A549 (cell line): Measurements from ENCODE around the gene YWHAG. TPM values are rescaled to one million over a fixed set of nuclear protein-coding genes. Genes with fewer than 3 reads are reported as not detected.

Experiments used
- ATAC-seq, 2 experiments: fragments of 200-7000 bp in 1 of 2; fragments of >200 bp in 1 of 2; cut with Nextera tagmentation in 1 of 2; cut with Tn5 transposase in 1 of 2; 3 replicates each; pipeline versions ENCODE4 v1.8.0 to v1.9.1; 2018 to 2020; ENCODE audit warnings: mild to moderate bottlenecking in 1 of 2, moderate library complexity in 1 of 2
- CTCF ChIA-PET: fragments of 300-600 bp; sonication (Branson Sonifier 250); formaldehyde crosslinking; extraction: SDS; loops from one replicate; lab custom pipeline; 2021; ENCODE audit warnings: antibody characterized with exemption, inconsistent platforms; lab: Yijun Ruan, JAX
- POLR2A ChIA-PET: fragments of 350-600 bp; formaldehyde crosslinking; extraction: SDS; loops from one replicate; lab custom pipeline; 2021; ENCODE audit warnings: antibody characterized with exemption, inconsistent platforms; lab: Yijun Ruan, JAX
- DNase-seq, 2 experiments: peaks; one replicate each; pipeline versions ENCODE4 v3.0.0 to v3.0.0-alpha.2; 2011 to 2016; ENCODE audit warnings: low read depth in 1 of 2, low spot score in 1 of 2
- FAIRE-seq: peaks from 2 replicates; lab custom pipeline; 2011; peaks lifted over from hg19 to GRCh38; lab: Jason Lieb, UNC
- H3K27ac ChIP-seq, 2 experiments: fragments of >200 bp; sonication (Bioruptor Twin); formaldehyde crosslinking; 3 replicates each; pipeline ENCODE4 v1.5.1; 2016 to 2017
- H3K4me1 ChIP-seq: fragments of >200 bp; sonication (Bioruptor Twin); formaldehyde crosslinking; 3 replicates; pipeline ENCODE4 v1.6.1; 2016
- H3K4me2 ChIP-seq: fragments of >200 bp; sonication (Bioruptor Twin); formaldehyde crosslinking; 3 replicates; pipeline ENCODE4 v1.6.1; 2016
- H3K4me3 ChIP-seq: fragments of >200 bp; sonication (Bioruptor Twin); formaldehyde crosslinking; 3 replicates; pipeline ENCODE4 v1.5.1; 2016
- H3K9me3 ChIP-seq: fragments of >200 bp; sonication (Bioruptor Twin); formaldehyde crosslinking; 3 replicates; pipeline ENCODE4 v1.6.1; 2016
- BCL3 ChIP-seq: fragments of >200 bp; sonication (Bioruptor Twin); formaldehyde crosslinking; IDR thresholded peaks from 3 replicates; pipeline ENCODE4 v1.6.1; 2016
- CBX8 ChIP-seq: fragments of 200-600 bp; sonication (generic); IDR thresholded peaks from 2 replicates; pipeline ENCODE4 v1.6.1; 2016
- CEBPB ChIP-seq, 2 experiments: fragments of >200 bp in 1 of 2; sonication (Bioruptor Twin) in 1 of 2; formaldehyde crosslinking in 1 of 2; IDR thresholded peaks; 2 replicates each; pipeline ENCODE4 v1.6.1; 2012 to 2016
- CTCF ChIP-seq: fragments of >200 bp; sonication (Bioruptor Twin); formaldehyde crosslinking; IDR thresholded peaks from 3 replicates; pipeline ENCODE4 v1.5.1; 2016
- E2F6 ChIP-seq: IDR thresholded peaks from 2 replicates; pipeline ENCODE4 v1.6.1; 2012; ENCODE audit warnings: low read depth, borderline replicate concordance
- EHMT2 ChIP-seq: fragments of 200-600 bp; sonication (generic); IDR thresholded peaks from 2 replicates; pipeline ENCODE4 v1.6.1; 2016; ENCODE audit warnings: antibody characterized with exemption, low read depth, mild to moderate bottlenecking, moderate library complexity
- ELK1 ChIP-seq: fragments of 150-350 bp; IDR thresholded peaks from 2 replicates; pipeline ENCODE4 v1.6.1; 2014; ENCODE audit warnings: low read depth, mild to moderate bottlenecking, low read length
- EP300 ChIP-seq, 2 experiments: fragments of >200 bp; sonication (Bioruptor Twin); formaldehyde crosslinking; IDR thresholded peaks; 2 replicates in 1 of 2; 3 replicates in 1 of 2; pipeline ENCODE4 v1.6.1; 2016 to 2017
- FOSB ChIP-seq: fragments of 250-450 bp; sonication (Bioruptor Pico); IDR thresholded peaks from 2 replicates; pipeline ENCODE4 v1.5.0; 2020; ENCODE audit warnings: mild to moderate bottlenecking, moderate library complexity
- HDAC2 ChIP-seq: fragments of 200-600 bp; sonication (generic); IDR thresholded peaks from 2 replicates; pipeline ENCODE4 v1.6.1; 2016
- HOXB5 ChIP-seq: fragments of 250-450 bp; sonication (Bioruptor Pico); IDR thresholded peaks from 2 replicates; pipeline ENCODE4 v1.5.0; 2020; ENCODE audit warnings: mild to moderate bottlenecking, moderate library complexity
- JUN ChIP-seq, 2 experiments: fragments of >200 bp; sonication (Bioruptor Twin); formaldehyde crosslinking; IDR thresholded peaks; 2 replicates in 1 of 2; 3 replicates in 1 of 2; pipeline ENCODE4 v1.6.1; 2016 to 2017
- KDM1A ChIP-seq: fragments of 200-600 bp; sonication (generic); IDR thresholded peaks from 2 replicates; pipeline ENCODE4 v1.6.1; 2016; ENCODE audit warnings: low read depth, mild to moderate bottlenecking
- MAFK ChIP-seq: fragments of 450-650 bp; IDR thresholded peaks from 2 replicates; pipeline ENCODE4 v1.6.1; 2014; ENCODE audit not compliant: partially characterized antibody
- MAZ ChIP-seq: fragments of 150-350 bp; IDR thresholded peaks from 2 replicates; pipeline ENCODE4 v1.6.1; 2014; ENCODE audit warnings: antibody characterized with exemption, low read depth, low read length, borderline replicate concordance
- POLR2A ChIP-seq: IDR thresholded peaks from 2 replicates; pipeline ENCODE4 v1.6.1; 2012; ENCODE audit warnings: mild to moderate bottlenecking, low read length
- RAD21 ChIP-seq, 2 experiments: fragments of >200 bp in 1 of 2; sonication (Bioruptor Twin) in 1 of 2; formaldehyde crosslinking in 1 of 2; IDR thresholded peaks in 1 of 2; conservative IDR thresholded peaks in 1 of 2; 2 replicates in 1 of 2; 3 replicates in 1 of 2; pipeline ENCODE4 v1.6.1; 2012 to 2018; ENCODE audit warnings: inconsistent platforms in 1 of 2
- RCOR1 ChIP-seq: fragments of 150-350 bp; IDR thresholded peaks from 2 replicates; pipeline ENCODE4 v1.6.1; 2014; ENCODE audit warnings: antibody characterized with exemption, low read length, low read depth
- ZFP36 ChIP-seq: fragments of 450-650 bp; IDR thresholded peaks from 2 replicates; pipeline ENCODE4 v1.6.1; 2014; ENCODE audit warnings: borderline replicate concordance; ENCODE audit not compliant: partially characterized antibody
- ZNF302 ChIP-seq: fragments of 250-450 bp; sonication (Bioruptor Pico); IDR thresholded peaks from 2 replicates; pipeline ENCODE4 v1.9.0; 2021; ENCODE audit warnings: inconsistent platforms, mild to moderate bottlenecking, moderate library complexity
- WGBS: methylation state at CpG from one replicate; pipeline ENCODE4 v1.1.6; 2017; ENCODE audit errors: missing lambda C conversion rate; 5-methylcytosine and 5-hydroxymethylcytosine counted together
- polyA plus RNA-seq, 4 experiments: library from polyadenylated mRNA; depleted of rRNA in 3 of 4; stranded (reverse); fragments of >200 nt; fragmentation: RNase III in 1 of 4; extraction: RNeasy Plus Mini Kit Qiagen cat#74134 plus additional on column Dnase treatment in 1 of 4; gene quantifications; 2 replicates in 3 of 4; 3 replicates in 1 of 4; pipeline ENCODE4 v1.2.3, GENCODE V29; 2011 to 2017
- TF ChIP-seq, protein P1 (sequence below): fragments of 250-450 bp; sonication (Bioruptor Pico); IDR thresholded peaks from 2 replicates; pipeline ENCODE4 v1.5.0; 2020; ENCODE audit warnings: low read depth, mild to moderate bottlenecking, moderate library complexity

Gene YWHAG
- polyA plus RNA-seq, 2 of the 4 experiments (the other 2 are of a cell fraction), result 141 to 302 TPM

DNA sequence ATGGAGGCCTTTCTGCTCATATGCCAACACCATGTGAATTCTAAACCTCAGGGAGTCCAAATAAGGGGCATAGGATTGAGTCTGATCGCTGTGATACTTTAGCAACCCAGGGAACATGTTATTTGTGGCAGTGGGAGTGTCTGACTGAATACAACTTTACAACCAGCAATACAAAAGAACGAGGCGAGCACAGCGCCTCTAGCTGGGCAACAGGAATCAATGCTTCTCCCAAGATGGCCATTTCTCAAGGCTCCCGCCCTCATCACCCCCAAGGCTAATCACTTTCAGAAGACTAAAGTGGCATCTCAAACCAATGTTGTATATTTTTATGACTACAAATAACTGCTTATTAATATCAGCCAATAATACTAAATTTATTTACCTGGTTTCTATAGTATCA lies 28.1 kb downstream of the YWHAG start (continued):
- no peak for TF ChIP-seq E2F6

DNA sequence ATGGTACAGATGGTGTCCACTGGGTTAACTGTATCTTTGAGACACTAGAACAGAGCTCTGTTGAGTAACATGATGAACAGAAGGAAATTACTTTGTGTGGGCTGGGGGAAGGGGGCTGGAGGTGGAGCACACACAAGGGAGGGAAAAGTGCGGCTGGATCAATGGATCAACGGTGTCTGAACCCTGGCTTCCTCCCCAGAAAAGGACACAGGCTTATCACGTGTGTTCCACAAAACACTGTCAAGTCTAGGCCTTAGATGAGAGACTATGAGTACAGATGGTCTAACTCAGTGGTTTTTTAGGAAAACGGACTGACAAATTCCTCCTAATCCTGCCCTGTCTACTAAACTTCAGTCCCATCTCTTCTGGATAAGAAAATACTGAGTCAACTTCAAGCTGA lies 28.5 kb downstream of the YWHAG start:
- POLR2A ChIA-PET, result no interaction called here
- 88% methylated on average over 4 of the region's 4 CpGs for WGBS

GRCh38 chr7:76329479-76329878 lies 29.3 kb downstream of the YWHAG start:
- POLR2A ChIA-PET, result no interaction called here
- Histone ChIP-seq H3K27ac (no peak overlapping the region), H3K9me3 (no peaks in the 10 kb centered on the region)
- no peak for ATAC-seq
- no peak for TF ChIP-seq CTCF
- TF ChIP-seq MAFK, result no peak
- TF ChIP-seq RCOR1, result no peak
- no peak for TF ChIP-seq RAD21 (conservative IDR thresholded peaks at IDR 0.05 in 1 of 2, IDR thresholded peaks at IDR 0.05 in 1 of 2)
- no peak for TF ChIP-seq ZFP36
- no peak for TF ChIP-seq ZNF302 (CRISPR knock-in tag)
- TF ChIP-seq ELK1, result no peak
- TF ChIP-seq POLR2A, result no peak
- TF ChIP-seq HDAC2, result no peak
- no peak for TF ChIP-seq FOSB (CRISPR knock-in tag)
- TF ChIP-seq EHMT2, result no peak
- no peak for TF ChIP-seq MAZ
- TF ChIP-seq, protein P1, sequence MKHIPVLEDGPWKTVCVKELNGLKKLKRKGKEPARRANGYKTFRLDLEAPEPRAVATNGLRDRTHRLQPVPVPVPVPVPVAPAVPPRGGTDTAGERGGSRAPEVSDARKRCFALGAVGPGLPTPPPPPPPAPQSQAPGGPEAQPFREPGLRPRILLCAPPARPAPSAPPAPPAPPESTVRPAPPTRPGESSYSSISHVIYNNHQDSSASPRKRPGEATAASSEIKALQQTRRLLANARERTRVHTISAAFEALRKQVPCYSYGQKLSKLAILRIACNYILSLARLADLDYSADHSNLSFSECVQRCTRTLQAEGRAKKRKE (CRISPR knock-in tag), result no peak
- no peak for TF ChIP-seq BCL3
- no peak for TF ChIP-seq CBX8
- TF ChIP-seq EP300 (IDR thresholded peaks at IDR 0.05), result no peak
- TF ChIP-seq HOXB5 (CRISPR knock-in tag), result no peak
- no peak for TF ChIP-seq KDM1A
- TF ChIP-seq, all 56 proteins: peak for 0
- FAIRE-seq (no peak), DNase-seq (no peak)
- CTCF ChIA-PET, result interaction anchor here (1.2 to 10.1 kb wide), 3 partner anchors 10 to 25 kb away, joined by 3 to 86 read pairs (median 7); no protein-coding TSS in a partner anchor
- WGBS, result 90% methylated on average over 29 of the region's 29 CpGs
- Histone ChIP-seq H3K4me3 (no peak overlapping the region), H3K4me2 (no peak overlapping the region), H3K4me1 (peaks cover 59% of the 10 kb centered on the region)

More for the DNA sequence above, 28.5 kb downstream of the YWHAG start:
- Histone ChIP-seq H3K9me3 (no peaks in the 10 kb centered on the region), H3K27ac (no peak overlapping the region), H3K4me3 (no peak overlapping the region), H3K4me2 (no peak overlapping the region), H3K4me1 (peaks cover 61% of the 10 kb centered on the region)
- CTCF ChIA-PET, result interaction anchor here (1.4 to 10.1 kb wide), 3 partner anchors 10 to 20 kb away, joined by 3 to 86 read pairs (median 7); no protein-coding TSS in a partner anchor
- FAIRE-seq (no peak), ATAC-seq (no peak), DNase-seq (no peak)
- TF ChIP-seq BCL3, result no peak
- TF ChIP-seq JUN (IDR thresholded peaks at IDR 0.05), result no peak
- TF ChIP-seq CEBPB (IDR thresholded peaks at IDR 0.05), result no peak
